ENCODE results near the gene LHFPL6. TPM values are rescaled to one million over a fixed set of nuclear protein-coding genes. Genes with fewer than 3 reads are reported as not detected.

The LHFPL6 gene
- total and polyA plus RNA-seq, 10 of the 15 experiments (the other 5 are each of a cell fraction or from before 2014, with no cell fraction given) = 0.11 to 4.6 (median 0.41) TPM

GRCh38 chr13:39527301-39527700 lies 75.7 kb downstream of the LHFPL6 start:
- ChIA-PET POLR2A (interaction anchor here (0.5 to 1.8 kb wide), 3 partner anchors 9 to 26 kb away, joined by 3 to 4 read pairs (median 4); no protein-coding TSS in a partner anchor), CTCF (interaction anchor here (0.6 to 2.5 kb wide), 11 partner anchors 9 to 274 kb away, joined by 3 to 10 read pairs (median 3); no protein-coding TSS in a partner anchor), SMC1A (ENCODE audit: uncharacterized antibody, unreplicated experiment) (interaction anchor here (0.8 to 2.7 kb wide), 9 partner anchors 8 to 79 kb away, joined by 3 to 15 read pairs (median 4); no protein-coding TSS in a partner anchor), RAD21 (ENCODE audit: unreplicated experiment) (interaction anchor here (0.6 to 1.5 kb wide), 3 partner anchors 28 to 211 kb away, joined by 3 read pairs; no protein-coding TSS in a partner anchor)
- WGBS (ENCODE audit: insufficient coverage, insufficient replicate concordance, low lambda C conversion rate, missing lambda C conversion rate) = 11% methylated on average over 3 of the region's 3 CpGs
- H3K4me1 ChIP-seq (ENCODE audit: control insufficient read depth, insufficient read depth, low read length) = no peaks in the 10 kb centered on the region
- H3K4me2 ChIP-seq (ENCODE audit: control insufficient read depth, insufficient read depth) = no peak overlapping the region
- intact Hi-C loops (cut with micrococcal nuclease; ENCODE audit: unreplicated experiment) = no loop called here
- in situ Hi-C loops (cut with MboI) = no loop called here
- no peaks in the 10 kb centered on the region for H3K9me3 ChIP-seq (replicated peaks; ENCODE audit: control insufficient read depth, insufficient read depth, low read length)
- ATAC-seq (no peak; the same call in 2 of the 3 replicates), FAIRE-seq (no peak), DNase-seq (ENCODE audit: low read depth, low spot score) (no peak)
- H3K4me3 ChIP-seq = no peak overlapping the region
- no peak overlapping the region for H3K9ac ChIP-seq (ENCODE audit: control insufficient read depth, insufficient read depth, low read length)
- no peak overlapping the region for H2AFZ ChIP-seq (ENCODE audit: control insufficient read depth, low read depth, low read length)
- H3K36me3 ChIP-seq (ENCODE audit: control insufficient read depth in 2 of 2, insufficient read depth in 2 of 2, low read length in 1 of 2) = no peaks in the 10 kb centered on the region
- H4K20me1 ChIP-seq (ENCODE audit: control insufficient read depth, insufficient read depth) = no peaks in the 10 kb centered on the region
- no peaks in the 10 kb centered on the region for H3K27me3 ChIP-seq (replicated peaks in 1 of 2; ENCODE audit: control insufficient read depth in 2 of 2, insufficient read depth in 2 of 2, low read length in 1 of 2)
- no TSS peak for BruUV-seq (replicated peaks)
- H3K79me2 ChIP-seq (ENCODE audit: control insufficient read depth, insufficient read depth, low read length) = no peaks in the 10 kb centered on the region
- no peak overlapping the region for H3K27ac ChIP-seq (ENCODE audit: control insufficient read depth, insufficient read depth)
- no peak for TF ChIP-seq E4F1 (IDR thresholded peaks at IDR 0.05; ENCODE audit: borderline replicate concordance, partially characterized antibody)
- TF ChIP-seq, protein P1, sequence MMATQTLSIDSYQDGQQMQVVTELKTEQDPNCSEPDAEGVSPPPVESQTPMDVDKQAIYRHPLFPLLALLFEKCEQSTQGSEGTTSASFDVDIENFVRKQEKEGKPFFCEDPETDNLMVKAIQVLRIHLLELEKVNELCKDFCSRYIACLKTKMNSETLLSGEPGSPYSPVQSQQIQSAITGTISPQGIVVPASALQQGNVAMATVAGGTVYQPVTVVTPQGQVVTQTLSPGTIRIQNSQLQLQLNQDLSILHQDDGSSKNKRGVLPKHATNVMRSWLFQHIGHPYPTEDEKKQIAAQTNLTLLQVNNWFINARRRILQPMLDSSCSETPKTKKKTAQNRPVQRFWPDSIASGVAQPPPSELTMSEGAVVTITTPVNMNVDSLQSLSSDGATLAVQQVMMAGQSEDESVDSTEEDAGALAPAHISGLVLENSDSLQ (IDR thresholded peaks at IDR 0.05) = no peak
- TF ChIP-seq SIN3A (IDR thresholded peaks at IDR 0.05; ENCODE audit: low read depth, low read length) = no peak
- TF ChIP-seq EGR1 (IDR thresholded peaks at IDR 0.05; ENCODE audit: borderline replicate concordance in 1 of 2, low read depth in 2 of 2, low read length in 2 of 2) = no peak
- no peak for TF ChIP-seq YY1 (IDR thresholded peaks at IDR 0.05; ENCODE audit: low read depth, low read length)
- TF ChIP-seq RCOR1 (conservative IDR thresholded peaks at IDR 0.05; ENCODE audit: low read depth, low read length) = no peak
- no peak for TF ChIP-seq SMAD5 (IDR thresholded peaks at IDR 0.05; ENCODE audit: low read depth)
- TF ChIP-seq, protein P2, sequence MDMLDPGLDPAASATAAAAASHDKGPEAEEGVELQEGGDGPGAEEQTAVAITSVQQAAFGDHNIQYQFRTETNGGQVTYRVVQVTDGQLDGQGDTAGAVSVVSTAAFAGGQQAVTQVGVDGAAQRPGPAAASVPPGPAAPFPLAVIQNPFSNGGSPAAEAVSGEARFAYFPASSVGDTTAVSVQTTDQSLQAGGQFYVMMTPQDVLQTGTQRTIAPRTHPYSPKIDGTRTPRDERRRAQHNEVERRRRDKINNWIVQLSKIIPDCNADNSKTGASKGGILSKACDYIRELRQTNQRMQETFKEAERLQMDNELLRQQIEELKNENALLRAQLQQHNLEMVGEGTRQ (IDR thresholded peaks at IDR 0.05; ENCODE audit: borderline replicate concordance, low read depth, low read length) = no peak
- no peak for TF ChIP-seq ZNF687 (IDR thresholded peaks at IDR 0.05)
- no peak for TF ChIP-seq ATF2 (IDR thresholded peaks at IDR 0.05; ENCODE audit: low read length)
- no peak for TF ChIP-seq USF1 (IDR thresholded peaks at IDR 0.05; ENCODE audit: borderline replicate concordance, extremely low read length, insufficient read depth, low read depth, low read length)
